GM23248 (cell line): ENCODE data around the gene TUBAL3.

Experiments used
- EZH2 ChIP-seq: fragments of 200-600 bp; sonication (generic); IDR thresholded peaks from 2 replicates; pipeline ENCODE4 v1.6.1; 2018; ENCODE audit warnings: antibody characterized with exemption, mild to moderate bottlenecking; ENCODE audit not compliant: insufficient read depth, poor library complexity, severe bottlenecking
- EZH2phosphoT487 ChIP-seq: fragments of 200-600 bp; sonication (generic); IDR thresholded peaks from 2 replicates; pipeline ENCODE4 v1.6.1; 2018; ENCODE audit warnings: antibody characterized with exemption, moderate library complexity, mild to moderate bottlenecking, low read depth; ENCODE audit not compliant: insufficient read depth

- TF ChIP-seq EZH2 (no peak), EZH2phosphoT487 (no peak)
Measured at GRCh38 chr10:5399332-5399731, 5.3 kb downstream of the TUBAL3 start.
